A673 (cell line): ENCODE measurements around the gene PHACTR3. TPM values are rescaled to one million over a fixed set of nuclear protein-coding genes. Genes with fewer than 3 reads are reported as not detected.

Experiments used
- BruUV-seq: library from RNA; stranded (reverse); fragments of 400-500 nt; replicated peaks from 2 replicates; lab custom pipeline; 2021; lab: Mats Ljungman, UMichigan
- CTCF ChIA-PET: fragments of 300-600 bp; sonication (Branson Sonifier 250); formaldehyde crosslinking; loops from one replicate; lab custom pipeline; 2022; ENCODE audit warnings: antibody characterized with exemption; lab: Charles Lee
- POLR2A ChIA-PET: fragments of 300-600 bp; sonication (Branson Sonifier 250); formaldehyde crosslinking; loops from one replicate; lab custom pipeline; 2022; ENCODE audit warnings: antibody characterized with exemption; ENCODE audit not compliant: low non-redundant PET; lab: Charles Lee
- DNase-seq: peaks from one replicate; pipeline ENCODE4 v3.0.0-alpha.2; 2015; ENCODE audit warnings: low spot score
- H3K27ac ChIP-seq: fragments of 200-600 bp; sonication (generic); 2 replicates; pipeline ENCODE4 v1.5.1; 2016; ENCODE audit warnings: mixed run types, low read depth, mild to moderate bottlenecking, mixed read lengths, antibody characterized with exemption, low read length; ENCODE audit not compliant: poor library complexity, severe bottlenecking
- H3K27me3 ChIP-seq: fragments of 200-600 bp; sonication (generic); replicated peaks from 2 replicates; pipeline ENCODE4 v1.6.1; 2017; ENCODE audit warnings: mixed run types, low read depth, mild to moderate bottlenecking, mixed read lengths, antibody characterized with exemption, low read length; ENCODE audit not compliant: insufficient read depth, poor library complexity
- H3K36me3 ChIP-seq: fragments of 200-600 bp; sonication (generic); 2 replicates; pipeline ENCODE4 v1.6.1; 2016; ENCODE audit warnings: mixed run types, mild to moderate bottlenecking, mixed read lengths, antibody characterized with exemption, low read length; ENCODE audit not compliant: insufficient read depth, poor library complexity, severe bottlenecking
- H3K4me1 ChIP-seq: fragments of 200-600 bp; sonication (generic); 2 replicates; pipeline ENCODE4 v1.6.1; 2017; ENCODE audit warnings: mixed run types, mild to moderate bottlenecking, mixed read lengths, antibody characterized with exemption, low read length; ENCODE audit not compliant: insufficient read depth, poor library complexity, severe bottlenecking
- H3K4me3 ChIP-seq: fragments of 200-600 bp; sonication (generic); 2 replicates; pipeline ENCODE4 v1.5.1; 2016; ENCODE audit warnings: low read depth, mixed run types, mild to moderate bottlenecking, mixed read lengths, low read length; ENCODE audit not compliant: poor library complexity, severe bottlenecking
- H3K9me3 ChIP-seq: fragments of 200-600 bp; sonication (generic); 2 replicates; pipeline ENCODE4 v1.6.1; 2016; ENCODE audit warnings: mixed run types, low read depth, mild to moderate bottlenecking, mixed read lengths, antibody characterized with exemption, low read length; ENCODE audit not compliant: poor library complexity, severe bottlenecking
- CTCF ChIP-seq: fragments of 300-800, 200-600 bp; sonication (generic); conservative IDR thresholded peaks from 2 replicates; pipeline ENCODE4 v1.5.1; 2017; ENCODE audit warnings: low read depth, mild to moderate bottlenecking, antibody characterized with exemption, low read length, moderate library complexity, mixed read lengths
- EZH2 ChIP-seq: fragments of 200-600 bp; sonication (generic); IDR thresholded peaks from 2 replicates; pipeline ENCODE4 v1.6.1; 2017; ENCODE audit warnings: borderline replicate concordance, low read depth, mild to moderate bottlenecking, mixed read lengths, antibody characterized with exemption, low read length; ENCODE audit not compliant: poor library complexity, severe bottlenecking
- intact Hi-C: fragments of 100-400 bp; cut with micrococcal nuclease; formaldehyde crosslinking; loops from one replicate; pipeline ENCODE4 v1.10.0; 2022; ENCODE audit not compliant: unreplicated experiment
- total RNA-seq: library from RNA; stranded (reverse); gene quantifications from 2 replicates; pipeline ENCODE4 v1.2.3, GENCODE V29; 2021

PHACTR3 gene
- total RNA-seq, 1 experiment from 2014 or later, result 0.17 TPM

DNA sequence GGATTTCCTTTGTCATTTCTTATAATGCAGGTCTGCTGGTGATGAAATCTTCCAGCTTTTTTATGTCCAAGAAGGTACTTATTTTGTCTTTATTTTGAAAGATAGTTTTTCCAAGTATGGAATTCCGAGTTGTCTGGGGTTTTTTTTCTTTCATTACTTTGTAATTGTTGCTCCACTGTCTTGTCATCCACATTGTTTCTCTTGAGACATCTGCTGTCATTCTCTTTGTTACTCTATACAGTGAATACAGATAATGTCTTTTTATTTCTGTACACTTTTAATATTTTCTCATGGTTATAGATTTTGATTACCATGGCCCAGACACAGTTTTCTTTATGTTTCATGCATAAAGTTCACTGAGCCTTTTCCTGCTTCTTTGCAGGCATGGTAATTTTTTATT is 196.0 kb downstream of the PHACTR3 start:
- TF ChIP-seq EZH2 (no peak), CTCF (no peak)
- peaks cover 9% of the 10 kb centered on the region for H3K9me3 ChIP-seq
- H3K27ac ChIP-seq, result no peak overlapping the region
- no peak overlapping the region for H3K4me3 ChIP-seq
- H3K4me1 ChIP-seq, result no peaks in the 10 kb centered on the region
- BruUV-seq, result no TSS peak
- no peaks in the 10 kb centered on the region for H3K27me3 ChIP-seq
- CTCF ChIA-PET, result no interaction called here
- H3K36me3 ChIP-seq, result no peaks in the 10 kb centered on the region
- no peak for DNase-seq
- POLR2A ChIA-PET, result no interaction called here
- intact Hi-C loops, result no loop called here

DNA sequence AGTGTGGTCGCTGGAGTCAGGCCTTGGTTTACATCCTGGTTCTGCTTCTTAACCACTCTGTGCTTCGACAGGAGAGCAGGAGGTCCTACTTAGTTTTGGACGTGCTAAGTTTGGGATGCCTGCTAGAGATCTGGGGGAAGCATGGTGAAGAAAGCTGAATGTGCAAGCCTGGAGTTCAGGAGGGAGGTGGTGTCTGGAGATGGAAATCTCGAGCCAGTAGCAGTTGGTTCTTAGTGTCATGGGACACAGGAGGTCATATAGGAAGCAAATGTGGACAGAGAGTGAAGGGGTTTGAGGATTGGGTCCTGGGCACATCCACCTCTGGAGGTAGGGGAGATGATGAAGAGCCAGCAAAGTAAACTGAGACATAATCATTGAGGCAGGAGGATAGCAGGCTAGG is 197.7 kb downstream of the PHACTR3 start:
- CTCF ChIA-PET, result no interaction called here

GRCh38 chr20:59802471-59803221 is 198.3 kb downstream of the PHACTR3 start:
- no peaks in the 10 kb centered on the region for H3K36me3 ChIP-seq
- DNase-seq, result no peak
- ChIA-PET POLR2A (no interaction called here), CTCF (no interaction called here)
- H3K27ac ChIP-seq, result no peak overlapping the region
- TF ChIP-seq CTCF (no peak), EZH2 (no peak)
- no peaks in the 10 kb centered on the region for H3K4me1 ChIP-seq
- peaks cover 9% of the 10 kb centered on the region for H3K9me3 ChIP-seq
- no peak overlapping the region for H3K4me3 ChIP-seq
- intact Hi-C loops, result no loop called here
- no TSS peak for BruUV-seq
- H3K27me3 ChIP-seq, result no peaks in the 10 kb centered on the region

More for the DNA sequence above, 197.7 kb downstream of the PHACTR3 start:
- Histone ChIP-seq H3K36me3 (no peaks in the 10 kb centered on the region), H3K27me3 (no peaks in the 10 kb centered on the region), H3K4me3 (no peak overlapping the region), H3K9me3 (peaks cover 9% of the 10 kb centered on the region), H3K4me1 (no peaks in the 10 kb centered on the region), H3K27ac (no peak overlapping the region)
- POLR2A ChIA-PET, result no interaction called here
- intact Hi-C loops, result no loop called here
- DNase-seq, result no peak
- BruUV-seq, result no TSS peak
- no peak for TF ChIP-seq CTCF
- TF ChIP-seq EZH2, result no peak
